T-helper 9 cell (primary cell): ENCODE measurements around the gene ODAM.
"Not testable (repeated sequence)": the region's sequence is repeated elsewhere in the genome, so short reads cannot be mapped to it uniquely, and the experiment has no call there.

Experiments
- DNase-seq: peaks from one replicate; pipeline ENCODE4 v3.0.0-alpha.2; 2020
- total RNA-seq, 2 donors: gene quantifications; one replicate each; lab custom pipeline; 2026; lab: John Stamatoyannopoulos, UW

Gene ODAM
- 0 reads per million in 2 donors for total RNA-seq

- no peak for DNase-seq
Observed at GRCh38 chr4:70195425-70195824, at the start of gene ODAM. Gene ODAM (plus strand): TSS chr4:70195725. CDS start chr4:70196544, 819 bp downstream.

DNA sequence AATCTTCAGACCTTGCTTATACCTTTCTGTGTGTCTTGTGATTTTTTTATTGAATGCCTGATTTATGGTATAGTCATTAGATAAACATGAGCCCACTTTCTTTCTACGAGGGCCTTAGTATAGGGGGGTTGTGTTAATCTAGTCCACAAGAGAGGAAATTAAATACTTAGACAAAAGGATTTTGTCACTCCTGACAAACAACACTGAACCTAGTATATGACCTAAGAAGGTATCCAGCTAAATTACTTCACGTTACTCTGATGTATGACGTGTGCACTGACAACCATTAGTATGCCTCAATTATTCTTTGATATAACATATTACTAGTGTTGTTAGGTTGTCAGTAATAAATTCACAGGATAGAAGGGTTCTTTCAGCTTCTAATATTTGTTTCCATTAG lies 44.3 kb upstream of the ODAM start:
- DNase-seq: no peak

DNA sequence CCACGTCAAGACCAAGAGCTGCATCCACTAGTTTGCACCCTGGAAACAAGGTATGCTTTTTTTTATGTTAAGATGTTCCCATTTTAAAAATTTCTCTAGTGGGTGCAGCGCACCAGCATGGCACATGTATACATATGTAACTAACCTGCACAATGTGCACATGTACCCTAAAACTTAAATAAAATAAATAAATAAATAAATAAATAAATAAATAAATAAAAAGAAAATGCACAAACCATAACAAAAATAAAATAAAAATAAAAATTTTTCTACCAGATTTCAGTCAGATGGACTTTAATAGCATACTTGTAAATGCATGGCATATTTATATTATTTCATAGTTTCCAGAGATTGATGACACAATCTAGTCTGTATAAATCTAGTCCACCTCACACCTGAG lies 43.4 kb upstream of the ODAM start:
- DNase-seq: no peak

GRCh38 chr4:70153937-70154336 lies 41.6 kb upstream of the ODAM start, which contains the start of gene PRR27:
Gene PRR27 (plus strand): TSS chr4:70154237. CDS start chr4:70154376, 139 bp downstream.
- no peak for DNase-seq

- DNase-seq: no peak
Observed at GRCh38 chr4:70158576-70158975, 36.9 kb upstream of the ODAM start.

GRCh38 chr4:70177090-70177489 lies 18.4 kb upstream of the ODAM start:
- DNase-seq: no peak

DNA sequence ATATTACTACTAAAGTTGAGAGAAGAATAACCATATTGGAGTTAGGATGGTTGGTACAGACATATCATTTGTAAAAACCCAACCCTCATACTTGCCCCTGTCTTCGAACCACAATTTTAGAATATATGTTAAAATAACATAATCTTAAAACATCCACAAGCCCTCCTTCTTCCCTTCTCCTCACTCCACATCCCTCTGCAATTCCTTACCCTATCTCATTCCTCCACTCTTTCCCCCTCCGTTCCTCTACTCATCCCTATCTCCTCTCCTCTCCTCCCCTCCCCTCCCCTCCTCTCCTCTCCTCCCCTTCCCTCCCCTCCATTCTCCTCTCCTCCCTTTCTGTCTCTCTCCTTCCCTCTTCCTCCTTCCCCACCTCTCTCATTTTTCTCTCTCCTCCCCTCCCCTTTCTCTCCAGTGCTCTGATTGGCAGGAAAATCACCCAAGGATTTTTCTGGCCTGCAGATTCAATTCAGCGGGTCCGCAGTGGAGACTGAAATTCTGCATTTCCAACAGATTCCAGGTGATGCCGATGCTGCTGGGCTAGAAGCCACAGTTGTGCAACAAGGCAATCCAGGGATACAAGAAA lies 17.4 kb upstream of the ODAM start:
- DNase-seq: no peak

DNA sequence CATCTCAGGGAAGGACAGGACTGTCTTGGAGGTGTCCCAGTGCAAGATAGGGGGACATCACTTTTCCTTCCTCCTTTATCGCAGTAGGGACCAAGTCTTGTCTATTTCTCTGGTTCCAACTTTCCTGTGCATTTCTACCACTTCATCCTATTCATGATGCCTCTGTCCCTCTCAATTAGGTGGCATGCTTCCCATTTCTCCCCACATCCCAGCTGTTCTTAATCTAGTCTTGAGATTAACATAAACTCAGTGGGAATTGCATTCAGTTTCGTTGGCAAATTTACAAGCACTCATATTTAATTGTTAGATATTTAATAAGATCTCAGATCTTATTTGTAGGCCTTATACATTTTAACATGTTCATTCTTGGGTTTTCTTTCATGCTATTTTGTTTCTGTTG lies 15.7 kb upstream of the ODAM start:
- DNase-seq: no peak

DNA sequence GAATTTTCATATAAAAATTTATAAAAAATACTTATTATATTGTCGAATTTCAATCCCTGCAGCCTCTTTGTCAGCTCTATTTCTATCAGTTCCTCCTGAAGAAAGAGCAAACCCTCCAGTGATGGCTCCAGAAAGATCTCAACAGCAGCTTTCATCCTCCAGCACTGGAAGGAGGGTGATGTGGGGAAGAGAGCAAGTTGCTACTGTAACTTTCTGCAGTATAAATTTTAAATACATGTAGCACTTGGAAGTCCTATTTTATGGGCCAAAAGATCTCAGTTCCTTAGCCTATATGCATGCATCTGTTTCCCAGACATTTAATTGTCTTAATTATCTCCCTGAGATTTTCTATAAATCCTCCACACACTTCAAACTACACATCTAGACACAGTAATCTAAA lies 13.7 kb upstream of the ODAM start:
- no peak for DNase-seq

GRCh38 chr4:70182517-70183167 lies 12.9 kb upstream of the ODAM start:
- no peak for DNase-seq

GRCh38 chr4:70183168-70183939 lies 12.2 kb upstream of the ODAM start:
- no peak for DNase-seq

- no peak for DNase-seq
Observed at GRCh38 chr4:70183940-70184246, 11.6 kb upstream of the ODAM start.

DNA sequence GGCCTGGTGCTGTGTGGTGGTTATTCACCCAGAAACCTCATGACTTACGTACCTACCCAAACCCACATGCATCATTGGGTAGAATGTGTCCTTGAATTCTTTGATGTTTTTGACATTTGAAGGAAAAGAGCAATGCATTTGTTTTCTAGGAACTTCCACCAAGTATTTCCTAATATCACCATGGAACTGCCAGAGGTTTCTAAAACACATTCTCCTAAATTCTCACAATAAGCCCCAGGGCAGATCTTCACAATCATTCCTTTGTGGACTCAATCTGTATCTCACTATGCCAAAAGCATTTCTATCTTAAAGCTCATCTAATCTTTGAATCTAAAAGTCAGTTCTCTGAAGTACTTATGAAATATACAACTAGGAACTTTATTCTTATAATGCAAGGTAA lies 8.3 kb upstream of the ODAM start:
- no peak for DNase-seq

DNA sequence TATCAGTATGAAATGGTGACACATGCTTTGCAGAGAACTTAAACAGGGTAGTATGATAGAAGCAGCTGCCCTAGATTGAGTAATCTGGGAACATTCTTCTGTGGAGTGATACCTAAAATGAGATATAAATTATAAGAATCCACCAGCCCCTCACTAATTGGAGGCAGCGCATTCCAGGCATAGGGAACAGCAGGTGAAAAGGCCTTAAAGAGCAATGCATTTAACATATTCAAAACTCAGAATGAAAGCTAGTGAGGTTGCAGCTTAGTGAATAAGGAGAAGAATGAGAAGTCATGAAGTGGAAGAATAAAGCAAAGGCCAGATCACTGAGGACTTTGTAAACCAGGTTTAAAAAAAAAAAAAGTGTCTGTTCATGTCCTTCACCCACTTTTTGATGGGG lies 4.9 kb upstream of the ODAM start:
- no peak for DNase-seq

- DNase-seq: no peak
Observed at GRCh38 chr4:70191647-70192046, 3.9 kb upstream of the ODAM start.

DNA sequence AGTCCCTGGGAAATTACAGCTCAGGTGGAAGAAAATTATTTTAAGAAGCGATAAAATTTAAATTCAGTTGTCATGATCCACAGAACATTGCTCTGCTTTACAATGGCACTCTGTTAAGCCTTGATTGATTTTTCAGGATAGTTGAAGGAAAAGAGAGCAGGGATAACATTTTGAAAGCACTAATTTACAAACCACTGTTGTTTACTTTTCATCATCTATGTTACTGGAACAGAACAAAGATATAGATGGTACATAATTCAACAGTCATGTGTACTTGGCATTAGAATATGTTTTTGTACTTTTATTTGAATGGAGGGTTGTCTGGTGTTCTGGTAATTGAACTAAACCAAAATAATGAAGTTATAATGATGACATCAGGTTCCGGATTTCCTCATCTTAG lies 2.6 kb upstream of the ODAM start:
- DNase-seq: no peak

- no peak for DNase-seq
Observed at GRCh38 chr4:70196857-70197256, 1.3 kb downstream of the ODAM start.

DNA sequence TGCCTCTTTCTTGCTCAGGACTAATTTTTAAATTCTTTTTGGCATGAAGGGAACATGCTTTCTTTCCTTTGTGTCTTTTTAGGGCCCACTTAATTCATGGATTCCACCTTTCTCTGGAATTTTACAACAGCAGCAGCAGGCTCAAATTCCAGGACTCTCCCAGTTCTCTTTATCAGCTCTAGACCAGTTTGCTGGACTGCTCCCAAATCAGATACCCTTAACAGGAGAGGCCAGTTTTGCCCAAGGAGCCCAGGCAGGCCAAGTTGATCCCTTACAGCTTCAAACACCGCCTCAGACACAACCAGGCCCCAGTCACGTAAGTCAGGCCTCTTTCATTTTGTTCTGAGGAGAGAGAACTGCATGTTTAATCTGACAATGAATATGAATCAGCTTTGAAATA lies 2.3 kb downstream of the ODAM start:
- no peak for DNase-seq

- no peak for DNase-seq
Observed at GRCh38 chr4:70203601-70204000, 8.1 kb downstream of the ODAM start.

DNA sequence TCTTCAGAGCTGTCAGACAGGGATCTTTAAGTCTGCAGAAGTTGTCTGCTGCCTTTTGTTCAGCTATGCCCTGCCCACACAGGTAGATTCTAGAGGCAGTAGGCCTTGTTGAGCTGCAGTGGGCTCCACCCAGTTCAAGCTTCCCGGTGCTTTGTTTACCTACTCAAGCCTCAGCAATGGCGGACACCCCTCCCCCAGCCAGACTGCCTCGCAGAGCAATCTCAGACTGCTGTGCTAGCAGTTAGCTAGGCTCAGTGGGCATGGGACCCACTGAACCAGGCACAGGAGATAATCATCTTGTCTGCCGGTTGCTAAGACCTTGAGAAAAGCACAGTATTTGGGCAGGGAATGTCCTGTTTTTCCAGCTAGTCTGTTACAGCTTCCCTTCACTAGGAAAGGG lies 17.2 kb downstream of the ODAM start:
- not testable (repeated sequence) for DNase-seq

DNA sequence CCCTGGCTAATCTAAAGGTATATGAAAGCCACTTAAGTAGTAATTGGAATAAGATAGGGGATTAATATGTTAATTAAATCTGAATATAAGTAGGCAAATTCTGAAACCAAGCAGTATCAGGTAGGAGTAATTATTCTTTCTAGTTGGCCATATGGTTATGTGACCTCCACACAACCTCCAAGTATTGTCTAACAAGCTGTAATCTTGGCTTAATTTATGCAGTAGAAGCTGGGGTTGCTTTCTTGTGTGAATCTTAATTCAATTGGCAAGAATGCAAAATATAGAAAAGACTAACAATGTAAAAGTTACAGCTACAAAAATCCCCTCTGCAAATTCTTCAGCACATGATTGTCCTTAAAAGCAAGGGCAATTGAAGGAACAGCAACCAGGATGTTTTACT lies 20.6 kb downstream of the ODAM start:
- DNase-seq: not testable (repeated sequence)

DNA sequence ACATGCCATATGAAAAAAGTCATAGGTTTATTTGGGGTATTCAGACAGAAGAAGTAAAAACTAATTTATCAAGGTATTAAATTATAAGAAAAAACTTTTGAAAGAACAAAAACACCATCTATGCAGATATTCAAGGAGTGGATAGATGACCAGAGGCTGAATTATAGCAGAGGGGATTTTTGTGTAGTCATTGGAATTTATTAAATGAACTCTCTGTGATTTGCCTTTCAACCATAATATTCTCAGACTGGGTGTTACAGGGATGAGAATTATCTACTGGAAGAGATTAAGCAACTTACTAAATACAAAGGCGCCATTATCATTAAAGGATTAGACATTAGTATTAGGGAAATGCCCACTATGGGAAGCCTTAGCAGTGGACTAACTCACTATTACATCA lies 21.0 kb downstream of the ODAM start:
- not testable (repeated sequence) for DNase-seq

DNA sequence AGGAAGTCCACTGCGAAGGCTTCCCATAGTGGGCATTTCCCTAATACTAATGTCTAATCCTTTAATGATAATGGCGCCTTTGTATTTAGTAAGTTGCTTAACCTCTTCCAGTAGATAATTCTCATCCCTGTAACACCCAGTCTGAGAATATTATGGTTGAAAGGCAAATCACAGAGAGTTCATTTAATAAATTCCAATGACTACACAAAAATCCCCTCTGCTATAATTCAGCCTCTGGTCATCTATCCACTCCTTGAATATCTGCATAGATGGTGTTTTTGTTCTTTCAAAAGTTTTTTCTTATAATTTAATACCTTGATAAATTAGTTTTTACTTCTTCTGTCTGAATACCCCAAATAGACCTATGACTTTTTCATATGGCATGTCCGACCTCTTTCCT lies 25.9 kb downstream of the ODAM start:
- not testable (repeated sequence) for DNase-seq

GRCh38 chr4:70221818-70222217 lies 26.3 kb downstream of the ODAM start:
- DNase-seq: not testable (repeated sequence)
